ENCODE results near the gene FNIP1.

The FNIP1 gene

DNA sequence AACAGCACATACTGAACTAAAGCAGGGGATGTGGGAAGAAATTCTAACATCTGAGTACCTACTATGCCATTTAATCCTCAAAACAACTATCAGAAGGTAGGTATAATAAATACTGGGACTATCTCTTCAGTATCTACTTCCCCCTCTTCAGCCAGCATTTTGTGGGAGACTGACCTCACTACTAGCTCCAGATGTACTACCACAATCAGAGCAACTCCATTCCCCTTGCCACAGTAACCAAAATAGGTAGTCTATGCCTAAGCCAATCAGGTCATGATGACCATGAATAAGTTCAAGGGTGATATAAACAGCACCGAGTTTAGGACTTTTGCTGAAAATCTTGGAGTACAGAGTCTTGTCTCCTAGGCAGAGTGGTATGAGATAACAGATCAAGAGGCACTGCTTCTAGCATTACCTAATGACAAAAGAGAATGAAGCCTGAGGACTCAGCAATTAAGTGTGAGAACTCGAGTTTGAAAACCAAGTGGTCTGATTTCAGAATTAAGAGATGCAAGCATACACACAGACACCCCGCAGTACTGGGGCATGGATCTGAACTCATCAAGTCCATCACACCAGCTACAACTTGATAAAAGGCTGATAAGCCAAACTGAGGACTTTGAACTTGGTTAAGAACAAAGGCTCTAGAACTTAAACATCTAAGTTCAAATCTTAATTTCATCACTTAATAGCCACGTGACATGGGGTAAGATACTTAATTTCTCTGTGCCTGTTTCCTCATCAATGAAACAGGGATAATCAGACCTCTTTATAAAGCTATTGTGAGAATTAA lies 9.7 kb downstream of the FNIP1 start:
- no peaks in the 10 kb centered on the region for H3K27me3 ChIP-seq (ENCODE audit: insufficient read depth, low read length, poor library complexity, severe bottlenecking)
- H3K9me2 ChIP-seq (replicated peaks; ENCODE audit: low read depth, low read length) = no peaks in the 10 kb centered on the region
- H3K9me3 ChIP-seq (ENCODE audit: insufficient read depth, low read depth, low read length) = no peaks in the 10 kb centered on the region
- H3K9ac ChIP-seq (ENCODE audit: low read depth, low read length, poor library complexity, severe bottlenecking) = no peak overlapping the region
- H3K79me2 ChIP-seq (ENCODE audit: insufficient read depth, low read length) = peaks cover 86% of the 10 kb centered on the region
- no peaks in the 10 kb centered on the region for H3F3A ChIP-seq (ENCODE audit: low read depth)
- peaks cover 37% of the 10 kb centered on the region for H4K20me1 ChIP-seq (ENCODE audit: insufficient read depth, low read length, poor library complexity, severe bottlenecking)
- TF ChIP-seq, protein P1, sequence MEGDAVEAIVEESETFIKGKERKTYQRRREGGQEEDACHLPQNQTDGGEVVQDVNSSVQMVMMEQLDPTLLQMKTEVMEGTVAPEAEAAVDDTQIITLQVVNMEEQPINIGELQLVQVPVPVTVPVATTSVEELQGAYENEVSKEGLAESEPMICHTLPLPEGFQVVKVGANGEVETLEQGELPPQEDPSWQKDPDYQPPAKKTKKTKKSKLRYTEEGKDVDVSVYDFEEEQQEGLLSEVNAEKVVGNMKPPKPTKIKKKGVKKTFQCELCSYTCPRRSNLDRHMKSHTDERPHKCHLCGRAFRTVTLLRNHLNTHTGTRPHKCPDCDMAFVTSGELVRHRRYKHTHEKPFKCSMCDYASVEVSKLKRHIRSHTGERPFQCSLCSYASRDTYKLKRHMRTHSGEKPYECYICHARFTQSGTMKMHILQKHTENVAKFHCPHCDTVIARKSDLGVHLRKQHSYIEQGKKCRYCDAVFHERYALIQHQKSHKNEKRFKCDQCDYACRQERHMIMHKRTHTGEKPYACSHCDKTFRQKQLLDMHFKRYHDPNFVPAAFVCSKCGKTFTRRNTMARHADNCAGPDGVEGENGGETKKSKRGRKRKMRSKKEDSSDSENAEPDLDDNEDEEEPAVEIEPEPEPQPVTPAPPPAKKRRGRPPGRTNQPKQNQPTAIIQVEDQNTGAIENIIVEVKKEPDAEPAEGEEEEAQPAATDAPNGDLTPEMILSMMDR (conservative IDR thresholded peaks at IDR 0.05; ENCODE audit: low read length) = no peak
- TF ChIP-seq EZH2phosphoT487 (IDR thresholded peaks at IDR 0.05; ENCODE audit: borderline replicate concordance) = no peak
- H3K4me3 ChIP-seq (ENCODE audit: low read length, poor library complexity, severe bottlenecking) = peak overlapping the region; percentile 26
- no peaks in the 10 kb centered on the region for H3K36me3 ChIP-seq (ENCODE audit: insufficient read depth, low read length)
- peaks cover 22% of the 10 kb centered on the region for H3K4me1 ChIP-seq (ENCODE audit: insufficient read depth, low read length, poor library complexity, severe bottlenecking)
- no peak overlapping the region for H2AFZ ChIP-seq (ENCODE audit: low read length)
- peak overlapping the region; percentile 57 for H3K4me2 ChIP-seq (ENCODE audit: low read depth, low read length, poor library complexity, severe bottlenecking)

DNA sequence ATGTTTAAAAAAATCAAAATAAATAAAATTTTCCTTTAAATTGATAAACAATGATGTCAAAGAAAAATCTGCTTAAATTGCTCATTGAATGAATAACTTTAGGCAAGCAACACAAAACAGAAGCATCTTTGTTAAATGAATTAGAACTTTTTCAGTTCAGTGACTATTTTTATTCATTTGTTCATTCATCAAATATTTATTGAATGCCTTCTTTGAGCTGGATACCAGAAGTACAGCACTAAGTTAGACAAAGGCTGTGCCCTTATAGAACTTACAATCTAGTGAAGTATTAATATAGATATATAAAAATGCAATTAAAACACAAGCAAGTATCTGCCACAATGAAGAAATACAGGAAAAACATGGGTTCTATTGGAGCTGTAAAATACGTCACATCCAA lies 10.8 kb downstream of the FNIP1 start:
- Histone ChIP-seq H3K36me3 (ENCODE audit: insufficient read depth, low read length) (no peaks in the 10 kb centered on the region), H3K27me3 (ENCODE audit: insufficient read depth, low read length, poor library complexity, severe bottlenecking) (no peaks in the 10 kb centered on the region), H3K9me2 (replicated peaks; ENCODE audit: low read depth, low read length) (no peaks in the 10 kb centered on the region), H3K9me3 (ENCODE audit: insufficient read depth, low read depth, low read length) (no peaks in the 10 kb centered on the region), H4K20me1 (ENCODE audit: insufficient read depth, low read length, poor library complexity, severe bottlenecking) (peaks cover 28% of the 10 kb centered on the region), H2AFZ (ENCODE audit: low read length) (no peak overlapping the region), H3F3A (ENCODE audit: low read depth) (no peaks in the 10 kb centered on the region), H3K4me2 (ENCODE audit: low read depth, low read length, poor library complexity, severe bottlenecking) (peak overlapping the region; percentile 57), H3K9ac (ENCODE audit: low read depth, low read length, poor library complexity, severe bottlenecking) (no peak overlapping the region), H3K4me3 (ENCODE audit: low read length, poor library complexity, severe bottlenecking) (no peak overlapping the region), H3K79me2 (ENCODE audit: insufficient read depth, low read length) (peaks cover 86% of the 10 kb centered on the region), H3K4me1 (ENCODE audit: insufficient read depth, low read length, poor library complexity, severe bottlenecking) (peaks cover 17% of the 10 kb centered on the region)
- TF ChIP-seq, protein P1 (conservative IDR thresholded peaks at IDR 0.05; ENCODE audit: low read length) = no peak
- TF ChIP-seq EZH2phosphoT487 (IDR thresholded peaks at IDR 0.05; ENCODE audit: borderline replicate concordance) = no peak

DNA sequence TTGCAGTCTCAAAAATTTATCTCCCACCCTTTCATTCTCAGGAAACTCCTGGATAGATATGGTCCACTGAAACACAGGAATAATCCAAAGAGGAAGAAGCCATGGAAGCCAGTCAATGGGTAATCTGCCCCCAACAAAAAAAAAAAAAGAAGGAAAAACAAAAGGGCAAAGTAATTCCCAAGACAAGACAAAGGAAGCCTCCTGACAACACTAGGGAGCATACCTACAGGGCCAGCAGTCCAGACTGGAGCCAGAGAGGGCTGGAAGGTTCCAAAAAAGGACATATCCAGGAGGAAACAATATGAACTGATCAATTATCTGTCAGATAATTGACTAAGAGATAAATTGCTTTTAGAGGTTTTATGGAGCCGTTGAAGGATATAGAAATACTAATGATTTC lies 12.9 kb downstream of the FNIP1 start:
- no peak for TF ChIP-seq EZH2phosphoT487 (IDR thresholded peaks at IDR 0.05; ENCODE audit: borderline replicate concordance)
- TF ChIP-seq, protein P1 (conservative IDR thresholded peaks at IDR 0.05; ENCODE audit: low read length) = no peak
- no peak overlapping the region for H3K4me3 ChIP-seq (ENCODE audit: low read length, poor library complexity, severe bottlenecking)
- H3K79me2 ChIP-seq (ENCODE audit: insufficient read depth, low read length) = peaks cover 81% of the 10 kb centered on the region
- no peak overlapping the region for H3K4me2 ChIP-seq (ENCODE audit: low read depth, low read length, poor library complexity, severe bottlenecking)
- H3K27me3 ChIP-seq (ENCODE audit: insufficient read depth, low read length, poor library complexity, severe bottlenecking) = no peaks in the 10 kb centered on the region
- no peak overlapping the region for H2AFZ ChIP-seq (ENCODE audit: low read length)
- peaks cover 13% of the 10 kb centered on the region for H3K4me1 ChIP-seq (ENCODE audit: insufficient read depth, low read length, poor library complexity, severe bottlenecking)
- H3K36me3 ChIP-seq (ENCODE audit: insufficient read depth, low read length) = no peaks in the 10 kb centered on the region
- no peaks in the 10 kb centered on the region for H3F3A ChIP-seq (ENCODE audit: low read depth)
- H3K9me2 ChIP-seq (replicated peaks; ENCODE audit: low read depth, low read length) = no peaks in the 10 kb centered on the region
- no peaks in the 10 kb centered on the region for H3K9me3 ChIP-seq (ENCODE audit: insufficient read depth, low read depth, low read length)
- H4K20me1 ChIP-seq (ENCODE audit: insufficient read depth, low read length, poor library complexity, severe bottlenecking) = peaks cover 22% of the 10 kb centered on the region
- no peak overlapping the region for H3K9ac ChIP-seq (ENCODE audit: low read depth, low read length, poor library complexity, severe bottlenecking)

All from Loucy (cell line).